Uterus (tissue), 4 donors: Measurements from ENCODE around the gene ZNF419. TPM values are rescaled to one million over a fixed set of nuclear protein-coding genes. Genes with fewer than 3 reads are reported as not detected.
A peak's percentile ranks its signal among the peaks of the same experiment; 100 is the strongest.

ENCODE experiments used
- DNase-seq, 2 donors: peaks; one replicate each; pipeline ENCODE4 v3.0.0-alpha.2; 2019 to 2020
- H3K27ac ChIP-seq, 2 donors: fragments of 200-600 bp; sonication (generic); 1 replicate in 1 of 2; 2 replicates in 1 of 2; pipeline ENCODE4 v1.5.1; 2016 to 2018
- H3K27me3 ChIP-seq, 2 donors: fragments of 200-600 bp; sonication (generic); one replicate each; pipeline ENCODE4 v1.5.1; 2018 to 2019; ENCODE audit warnings: control low read depth in 1 of 2
- H3K36me3 ChIP-seq, 2 donors: fragments of 200-600 bp; sonication (generic); one replicate each; pipeline ENCODE4 v1.5.1; 2019; ENCODE audit warnings: control low read depth in 1 of 2
- H3K4me1 ChIP-seq, 2 donors: fragments of 200-600 bp; sonication (generic); one replicate each; pipeline ENCODE4 v1.5.1; 2018 to 2019; ENCODE audit warnings: control low read depth in 1 of 2
- H3K4me3 ChIP-seq, 2 donors: fragments of 200-600 bp; sonication (generic); 1 replicate in 1 of 2; 2 replicates in 1 of 2; pipeline ENCODE4 v1.5.1; 2018 to 2019; ENCODE audit warnings: mild to moderate bottlenecking in 1 of 2
- H3K9me3 ChIP-seq, 2 donors: fragments of 200-600 bp; sonication (generic); one replicate each; pipeline ENCODE4 v1.5.1; 2019; ENCODE audit warnings: control low read depth in 1 of 2
- CTCF ChIP-seq, 4 experiments: fragments of 200-600 bp in 2 of 4; fragments of 450-650 bp in 2 of 4; sonication (generic) in 2 of 4; IDR thresholded peaks; one replicate each; pipeline ENCODE4 v1.5.1; 2016 to 2019; ENCODE audit warnings: antibody characterized with exemption in 4 of 4, mild to moderate bottlenecking in 2 of 4, moderate library complexity in 1 of 4
- POLR2A ChIP-seq, 2 donors: fragments of 450-650 bp; IDR thresholded peaks; one replicate each; pipeline ENCODE4 v1.6.1; 2016; ENCODE audit warnings: antibody characterized with exemption in 2 of 2, mild to moderate bottlenecking in 1 of 2, moderate library complexity in 1 of 2
- intact Hi-C: fragments of 100-400 bp; cut with DNase I; formaldehyde crosslinking; loops from one replicate; pipeline ENCODE4 v1.15.1; 2023; ENCODE audit warnings: low total_unique reads
- small RNA-seq: library from RNA; depleted of rRNA; stranded (forward); fragments of <200 nt; gene quantifications from one replicate; pipeline ENCODE3, GENCODE V24; 2016
- total RNA-seq, 4 donors: library from RNA; depleted of rRNA in 3 of 4; stranded (reverse); fragments of >200 nt in 3 of 4; gene quantifications; one replicate each; pipeline versions ENCODE4 v1.1.0 to v1.2.4, GENCODE V29; 2014 to 2023
- donor health status: DM: yes; HTN: yes; CAD: no.

Gene ZNF419
- total RNA-seq, 4 donors from 2014 or later = 2.6 to 69.4 (median 16.9) TPM

GRCh38 chr19:57527136-57527881 lies 39.8 kb downstream of the ZNF419 start, which contains the start of gene ZNF549:
ZNF549 (plus strand) TSS chr19:57527356; CDS start chr19:57527574, 218 bp downstream.
- Histone ChIP-seq H3K36me3 (no peaks in the 10 kb centered on the region), H3K27me3 (no peaks in the 10 kb centered on the region), H3K27ac (peak within 1 kb of the TSS; percentile 49 to 58), H3K4me3 (peak within 1 kb of the TSS; percentile 72 to 91), H3K9me3 (peaks cover 0 to 22% of the 10 kb centered on the region in 2 donors), H3K4me1 (no peaks in the 10 kb centered on the region)
- DNase-seq = peak; percentile 81 to 86
- intact Hi-C loops = no loop called here
- TF ChIP-seq POLR2A (IDR thresholded peaks at IDR 0.05) = no peak
- TF ChIP-seq CTCF (IDR thresholded peaks at IDR 0.05) = no peak

GRCh38 chr19:57537953-57538547 lies 50.5 kb downstream of the ZNF419 start:
- Histone ChIP-seq H3K36me3 (no peaks in the 10 kb centered on the region), H3K4me3 (no peak overlapping the region), H3K9me3 (peaks cover 3 to 98% of the 10 kb centered on the region in 2 donors)

More at GRCh38 chr19:57537953-57538547, 50.5 kb downstream of the ZNF419 start:
- TF ChIP-seq POLR2A (IDR thresholded peaks at IDR 0.05) (no peak), CTCF (IDR thresholded peaks at IDR 0.05) (no peak)
- no peaks in the 10 kb centered on the region for H3K27me3 ChIP-seq
- H3K4me1 ChIP-seq = no peaks in the 10 kb centered on the region
- intact Hi-C loops = no loop called here
- H3K27ac ChIP-seq = no peak overlapping the region
- DNase-seq = no peak

Small RNA genes within 50 kb of the gene (small RNA-seq; reads per million reads assigned to genes)
- not detected for gene VN1R107P

Other genes starting within 250 kb of the ZNF419 start
- 10 to 100 TPM in 3 of 4 donors, 1 to 10 TPM in 1; 2.1 to 65.3 (median 18.9) TPM for gene ZNF805, start 247.1 kb upstream of the ZNF419 start, total RNA-seq
- 100 to 1,000 TPM in 1 of 4 donors, 10 to 100 TPM in 3; 43.2 to 204 (median 68.7) TPM for gene ZNF460, start 207.3 kb upstream of the ZNF419 start, total RNA-seq
- gene ZNF543, start 167.3 kb upstream of the ZNF419 start, total RNA-seq = 10 to 100 TPM in 2 of 4 donors, 1 to 10 TPM in 2; 5.9 to 31.2 (median 10.2) TPM
- gene ZNF304, start 136.5 kb upstream of the ZNF419 start, total RNA-seq = 10 to 100 TPM in 2 of 4 donors, 1 to 10 TPM in 2; 4.1 to 25.0 (median 8.3) TPM
- gene TRAPPC2B, start 124.2 kb upstream of the ZNF419 start, total RNA-seq = 10 to 100 TPM in 2 of 4 donors, 1 to 10 TPM in 1, not detected in 1; 2.0 to 21.0 (median 10.6) TPM
- gene ZNF547, start 124.2 kb upstream of the ZNF419 start, total RNA-seq = 1 to 10 TPM in 2 of 4 donors, not detected in 2; 2.1 to 5.7 TPM
- 10 to 100 TPM; 12.6 to 77.9 (median 53.1) TPM for gene ZNF548, start 97.9 kb upstream of the ZNF419 start, total RNA-seq
- gene ZNF17, start 76.6 kb upstream of the ZNF419 start, total RNA-seq = 10 to 100 TPM; 14.9 to 41.6 (median 18.9) TPM
- gene ZNF749, start 52.4 kb upstream of the ZNF419 start, total RNA-seq = 10 to 100 TPM in 3 of 4 donors, under 1 TPM in 1; 0.88 to 31.1 (median 11.6) TPM
- 1 to 10 TPM in 2 of 4 donors, under 1 TPM in 1, not detected in 1; under 0.01 to 2.2 (median 2.0) TPM for gene VN1R1, start 30.6 kb upstream of the ZNF419 start, total RNA-seq
- 10 to 100 TPM in 3 of 4 donors, 1 to 10 TPM in 1; 7.2 to 48.0 (median 12.6) TPM for gene ZNF772, start 10.2 kb upstream of the ZNF419 start, total RNA-seq
- 10 to 100 TPM in 3 of 4 donors, 1 to 10 TPM in 1; 2.9 to 34.3 (median 17.0) TPM for gene ZNF773, start 12.2 kb downstream of the ZNF419 start, total RNA-seq
- gene ZNF549, start 39.6 kb downstream of the ZNF419 start, total RNA-seq = 10 to 100 TPM in 2 of 4 donors, 1 to 10 TPM in 2; 8.2 to 38.9 (median 14.2) TPM
- gene ZNF550, start 72.1 kb downstream of the ZNF419 start, total RNA-seq = 10 to 100 TPM in 1 of 4 donors, 1 to 10 TPM in 3; 4.4 to 25.6 (median 6.9) TPM
- gene ZNF416, start 91.2 kb downstream of the ZNF419 start, total RNA-seq = 10 to 100 TPM in 1 of 4 donors, 1 to 10 TPM in 2, under 1 TPM in 1; 0.26 to 11.9 (median 5.7) TPM
- 10 to 100 TPM in 2 of 4 donors, 1 to 10 TPM in 2; 6.8 to 26.5 (median 11.0) TPM for gene ZIK1, start 96.4 kb downstream of the ZNF419 start, total RNA-seq
- 10 to 100 TPM in 1 of 4 donors, 1 to 10 TPM in 2, under 1 TPM in 1; 0.29 to 33.0 (median 4.7) TPM for gene ZNF530, start 112.1 kb downstream of the ZNF419 start, total RNA-seq
- 10 to 100 TPM in 3 of 4 donors, 1 to 10 TPM in 1; 1.5 to 60.1 (median 16.5) TPM for gene ZNF134, start 126.5 kb downstream of the ZNF419 start, total RNA-seq
- 100 to 1,000 TPM in 1 of 4 donors, 10 to 100 TPM in 2, 1 to 10 TPM in 1; 9.4 to 115 (median 20.7) TPM for gene ZNF211, start 145.4 kb downstream of the ZNF419 start, total RNA-seq
- gene ZSCAN4, start 181.2 kb downstream of the ZNF419 start, total RNA-seq = not detected
- gene ZNF551, start 194.2 kb downstream of the ZNF419 start, total RNA-seq = 100 to 1,000 TPM in 1 of 4 donors, 10 to 100 TPM in 2, 1 to 10 TPM in 1; 8.7 to 123 (median 27.2) TPM
- 10 to 100 TPM in 1 of 4 donors, 1 to 10 TPM in 2, under 1 TPM in 1; 0.88 to 27.4 (median 1.5) TPM for gene ZNF154, start 221.5 kb downstream of the ZNF419 start, total RNA-seq
- 10 to 100 TPM in 1 of 4 donors, 1 to 10 TPM in 2, under 1 TPM in 1; 0.88 to 20.2 (median 3.4) TPM for gene ZNF671, start 239.9 kb downstream of the ZNF419 start, total RNA-seq